K562 treated with DMSO at 1 percent for 4 hours (cell line): ENCODE results near the gene SGPL1. TPM values are rescaled to one million over a fixed set of nuclear protein-coding genes. Genes with fewer than 3 reads are reported as not detected.

Source experiments
- total RNA-seq: library from RNA; unstranded; fragments of 300-600 nt; gene quantifications from 2 replicates; pipeline ENCODE4 v1.2.3, GENCODE V29; 2022; ENCODE audit not compliant: insufficient read depth

The SGPL1 gene
- total RNA-seq, result 7.6 and 9.6 TPM in 2 replicates

GRCh38 chr10:70815504-70816219, at the start of gene SGPL1:
TSS of gene SGPL1 (plus strand) at chr10:70815948. CDS start at chr10:70816854, 906 bp downstream.

GRCh38 chr10:70785190-70785589, 30.6 kb upstream of the SGPL1 start, which contains the start of gene TBATA:
TSS of gene TBATA (minus strand) at chr10:70785377. CDS start at chr10:70783379, 1,998 bp downstream.

DNA sequence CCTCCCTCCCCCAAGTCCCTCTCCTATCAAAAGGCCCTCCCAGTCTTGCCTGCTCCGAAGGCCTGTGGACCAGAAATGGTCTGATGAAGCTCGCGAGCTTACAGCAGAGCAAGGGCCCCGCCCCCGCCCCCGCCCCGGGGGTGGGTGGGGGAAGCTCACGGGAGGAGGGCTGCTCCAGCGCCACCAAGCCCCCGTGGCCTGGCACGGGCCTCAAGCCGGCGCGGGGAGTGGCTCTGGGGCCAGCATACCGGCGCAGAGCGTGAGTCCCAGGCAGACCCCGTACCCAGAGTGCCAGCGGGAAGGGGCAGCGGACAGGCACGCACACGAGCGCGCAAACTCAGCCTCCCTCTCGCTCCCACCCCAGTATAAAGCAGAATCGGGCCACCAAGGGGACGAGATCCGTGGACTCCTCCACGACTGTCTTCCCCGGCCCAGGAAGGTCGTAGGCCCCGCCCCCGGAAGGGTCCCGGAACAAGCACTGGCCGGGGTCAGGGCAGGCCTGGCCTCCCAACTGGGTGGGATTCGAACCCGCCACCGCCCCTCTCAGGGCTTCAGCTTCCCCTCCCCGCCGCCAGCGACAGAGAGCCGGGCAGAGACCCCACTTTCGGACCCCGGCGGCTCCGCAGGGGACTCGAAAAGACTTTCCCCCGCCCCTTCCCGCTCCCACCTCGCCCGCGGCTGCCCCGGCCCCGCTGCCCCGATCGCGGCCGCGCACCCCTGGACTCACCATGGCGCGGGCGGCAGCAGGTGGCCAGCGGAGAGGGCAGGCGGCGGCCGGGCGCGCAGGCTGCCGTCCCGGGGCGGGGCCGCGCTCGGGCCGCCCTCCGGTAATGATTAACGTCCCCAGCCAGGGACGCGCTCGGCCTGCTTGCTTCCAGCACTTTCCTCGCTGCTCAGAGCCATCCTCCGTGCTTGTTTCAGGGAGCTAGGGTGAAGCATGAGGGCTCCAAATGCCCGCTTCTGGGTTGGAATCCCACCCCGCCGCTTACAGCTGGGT, 72.4 kb downstream of the SGPL1 start, which contains the start of gene PCBD1:
Gene PCBD1 (minus strand): TSS at position 762 of the 997 bp plus-strand sequence. CDS start 32 bp downstream, at position 730.

Other genes starting within 250 kb of the SGPL1 start
- gene PRF1, start 213.2 kb upstream of the SGPL1 start, total RNA-seq, result 4.8 and 14.0 TPM in 2 replicates
- 68.4 and 79.1 TPM in 2 replicates for gene ADAMTS14, start 143.4 kb upstream of the SGPL1 start, total RNA-seq
- gene TBATA, start 30.6 kb upstream of the SGPL1 start, total RNA-seq, result not detected in 2 replicates
- gene PCBD1, start 72.6 kb downstream of the SGPL1 start, total RNA-seq, result 52.6 and 79.3 TPM in 2 replicates